HG03378 (cell line): ENCODE data around the gene PSENEN.
"Not testable (repeated sequence)": the region's sequence is repeated elsewhere in the genome, so short reads cannot be mapped to it uniquely, and the experiment has no call there.

ENCODE experiments used
- ATAC-seq: cut with Tn5 transposase; IDR thresholded peaks from one replicate; pipeline ENCODE4 v1.9.1; 2021; ENCODE audit warnings: mild to moderate bottlenecking, moderate library complexity; ENCODE audit not compliant: unreplicated experiment

PSENEN gene

GRCh38 chr19:35768082-35768421 is 22.6 kb downstream of the PSENEN start:
- ATAC-seq = no peak

- ATAC-seq = not testable (repeated sequence)
These were observed 26.9 kb downstream of the PSENEN start for GRCh38 chr19:35772362-35772761.

- ATAC-seq = no peak
These were observed 27.8 kb downstream of the PSENEN start for GRCh38 chr19:35773020-35773806.

- ATAC-seq = no peak
These were observed 29.0 kb downstream of the PSENEN start for GRCh38 chr19:35774274-35775045.

- no peak for ATAC-seq
These were observed 29.5 kb downstream of the PSENEN start for GRCh38 chr19:35775046-35775297.

- peak; percentile 88 for ATAC-seq
These were observed 30.0 kb downstream of the PSENEN start, which contains the start of gene ARHGAP33 for GRCh38 chr19:35775298-35776101. Gene ARHGAP33, plus strand, starts transcription at chr19:35775564. Its CDS starts 95 bp downstream, at chr19:35775659.

GRCh38 chr19:35776102-35776788 is 30.8 kb downstream of the PSENEN start:
- ATAC-seq = no peak

- ATAC-seq = no peak
These were observed 31.8 kb downstream of the PSENEN start for GRCh38 chr19:35777086-35777841.

GRCh38 chr19:35777961-35778360 is 32.5 kb downstream of the PSENEN start:
- no peak for ATAC-seq

- ATAC-seq = no peak
These were observed 33.6 kb downstream of the PSENEN start for GRCh38 chr19:35779033-35779432.

GRCh38 chr19:35780058-35780457 is 34.6 kb downstream of the PSENEN start:
- no peak for ATAC-seq

- ATAC-seq = no peak
These were observed 35.3 kb downstream of the PSENEN start for GRCh38 chr19:35780717-35781116.

- ATAC-seq = no peak
These were observed 36.2 kb downstream of the PSENEN start for GRCh38 chr19:35781650-35782049.

- no peak for ATAC-seq
These were observed 37.1 kb downstream of the PSENEN start for GRCh38 chr19:35782589-35782988.

GRCh38 chr19:35783469-35784434 is 38.3 kb downstream of the PSENEN start:
- ATAC-seq = no peak

GRCh38 chr19:35784503-35785338 is 39.3 kb downstream of the PSENEN start:
- ATAC-seq = no peak

GRCh38 chr19:35785339-35785627 is 39.8 kb downstream of the PSENEN start:
- no peak for ATAC-seq

- no peak for ATAC-seq
These were observed 41.1 kb downstream of the PSENEN start for GRCh38 chr19:35786299-35787160.
